Astrocyte (in vitro differentiated cells and primary cell): ENCODE measurements around the gene CACNA1B. TPM values are rescaled to one million over a fixed set of nuclear protein-coding genes. Genes with fewer than 3 reads are reported as not detected.

Experiments
- DNase-seq: peaks from one replicate; pipeline ENCODE4 v3.0.0-alpha.2; 2010; ENCODE audit warnings: low read depth
- FAIRE-seq: peaks from 2 replicates; lab custom pipeline; 2011; peaks lifted over from hg19 to GRCh38; lab: Jason Lieb, UNC
- H2AFZ ChIP-seq: 2 replicates; pipeline ENCODE4 v1.6.0; 2012; ENCODE audit warnings: low read depth, low read length, inconsistent platforms
- H3K27ac ChIP-seq: 2 replicates; pipeline ENCODE4 v1.5.1; 2011; ENCODE audit warnings: low read depth, low read length, inconsistent platforms
- H3K27me3 ChIP-seq: 2 replicates; pipeline ENCODE4 v1.6.0; 2011; ENCODE audit warnings: low read length, inconsistent platforms; ENCODE audit not compliant: insufficient read depth
- H3K36me3 ChIP-seq: 2 replicates; pipeline ENCODE4 v1.5.1; 2011; ENCODE audit warnings: low read length, inconsistent platforms; ENCODE audit not compliant: insufficient read depth
- H3K4me1 ChIP-seq: 2 replicates; pipeline ENCODE4 v1.5.1; 2011; ENCODE audit warnings: low read length, inconsistent platforms; ENCODE audit not compliant: insufficient read depth
- H3K4me2 ChIP-seq: 2 replicates; pipeline ENCODE4 v1.6.0; 2012; ENCODE audit warnings: low read length, inconsistent platforms
- H3K4me3 ChIP-seq: 2 replicates; pipeline ENCODE4 v1.5.1; 2011; ENCODE audit warnings: low read depth, mild to moderate bottlenecking, low read length, inconsistent platforms; ENCODE audit not compliant: insufficient read depth
- H3K79me2 ChIP-seq: 2 replicates; pipeline ENCODE4 v1.6.0; 2012; ENCODE audit warnings: mild to moderate bottlenecking, low read length, inconsistent platforms; ENCODE audit not compliant: insufficient read depth
- H3K9ac ChIP-seq: 2 replicates; pipeline ENCODE4 v1.6.0; 2012; ENCODE audit warnings: mild to moderate bottlenecking, low read length, inconsistent platforms
- H3K9me3 ChIP-seq: 2 replicates; pipeline ENCODE4 v1.5.1; 2012; ENCODE audit warnings: low read depth, mild to moderate bottlenecking, low read length, inconsistent platforms; ENCODE audit not compliant: insufficient read depth
- H4K20me1 ChIP-seq: 2 replicates; pipeline ENCODE4 v1.6.0; 2012; ENCODE audit warnings: low read length, inconsistent platforms; ENCODE audit not compliant: insufficient read depth
- H3K27ac Mint-ChIP-seq: one replicate; pipeline ENCODE4 v1.8.0; 2021; ENCODE audit warnings: mild to moderate bottlenecking, mixed read lengths; ENCODE audit not compliant: unreplicated experiment
- H3K27me3 Mint-ChIP-seq: one replicate; pipeline ENCODE4 v1.8.0; 2021; ENCODE audit warnings: low read depth, mixed read lengths; ENCODE audit not compliant: unreplicated experiment
- H3K36me3 Mint-ChIP-seq: one replicate; pipeline ENCODE4 v1.8.0; 2021; ENCODE audit warnings: low read depth, mixed read lengths; ENCODE audit not compliant: unreplicated experiment
- H3K4me1 Mint-ChIP-seq: one replicate; pipeline ENCODE4 v1.8.0; 2021; ENCODE audit warnings: low read depth, mixed read lengths; ENCODE audit not compliant: unreplicated experiment
- H3K4me3 Mint-ChIP-seq: one replicate; pipeline ENCODE4 v1.8.0; 2021; ENCODE audit warnings: mild to moderate bottlenecking, moderate library complexity, mixed read lengths; ENCODE audit not compliant: unreplicated experiment
- H3K9me3 Mint-ChIP-seq: one replicate; pipeline ENCODE4 v1.8.0; 2021; ENCODE audit warnings: mild to moderate bottlenecking, mixed read lengths; ENCODE audit not compliant: unreplicated experiment
- CTCF ChIP-seq: IDR thresholded peaks from 2 replicates; pipeline ENCODE4 v1.5.1; 2011; ENCODE audit warnings: low read depth, mild to moderate bottlenecking, inconsistent platforms, low read length, moderate library complexity; ENCODE audit not compliant: insufficient read depth
- EZH2 ChIP-seq: IDR thresholded peaks from 2 replicates; pipeline ENCODE4 v1.6.1; 2012; ENCODE audit warnings: mild to moderate bottlenecking, low read length, inconsistent platforms; ENCODE audit not compliant: insufficient read depth
- total RNA-seq: library from RNA; stranded (reverse); gene quantifications from 2 replicates; pipeline ENCODE4 v1.2.1, GENCODE V29; 2021

Gene CACNA1B
- total RNA-seq, 1 donor from 2014 or later: 3.1 TPM

- Mint-ChIP-seq H3K27ac (no peak overlapping the region), H3K9me3 (peaks cover 10% of the 10 kb centered on the region), H3K4me3 (no peak overlapping the region), H3K4me1 (no peaks in the 10 kb centered on the region), H3K36me3 (no peaks in the 10 kb centered on the region), H3K27me3 (peaks cover 49% of the 10 kb centered on the region)
- no peaks in the 10 kb centered on the region for H3K36me3 ChIP-seq
- no peak overlapping the region for H2AFZ ChIP-seq
- TF ChIP-seq EZH2 (no peak), CTCF (no peak)
- FAIRE-seq (no peak), DNase-seq (no peak)
- no peaks in the 10 kb centered on the region for H3K9me3 ChIP-seq
- no peak overlapping the region for H3K9ac ChIP-seq
- no peak overlapping the region for H3K4me3 ChIP-seq
- no peak overlapping the region for H3K4me2 ChIP-seq
- no peaks in the 10 kb centered on the region for H3K4me1 ChIP-seq
- no peaks in the 10 kb centered on the region for H3K27me3 ChIP-seq
- H3K79me2 ChIP-seq: no peaks in the 10 kb centered on the region
- no peak overlapping the region for H3K27ac ChIP-seq
- no peaks in the 10 kb centered on the region for H4K20me1 ChIP-seq
These were observed 7.2 kb upstream of the CACNA1B start for GRCh38 chr9:137870432-137870831.

GRCh38 chr9:137872296-137872695, 5.3 kb upstream of the CACNA1B start:
- Histone ChIP-seq H4K20me1 (no peaks in the 10 kb centered on the region), H3K27ac (no peak overlapping the region), H2AFZ (no peak overlapping the region), H3K4me2 (no peak overlapping the region), H3K4me1 (no peaks in the 10 kb centered on the region), H3K79me2 (no peaks in the 10 kb centered on the region), H3K27me3 (no peaks in the 10 kb centered on the region), H3K9me3 (no peaks in the 10 kb centered on the region), H3K4me3 (no peak overlapping the region), H3K9ac (no peak overlapping the region), H3K36me3 (no peaks in the 10 kb centered on the region)
- TF ChIP-seq CTCF (no peak), EZH2 (no peak)
- peaks cover 46% of the 10 kb centered on the region for H3K27me3 Mint-ChIP-seq
- H3K4me1 Mint-ChIP-seq: no peaks in the 10 kb centered on the region
- DNase-seq (no peak), FAIRE-seq (no peak)
- peaks cover 10% of the 10 kb centered on the region for H3K9me3 Mint-ChIP-seq
- H3K36me3 Mint-ChIP-seq: no peaks in the 10 kb centered on the region
- no peak overlapping the region for H3K4me3 Mint-ChIP-seq
- no peak overlapping the region for H3K27ac Mint-ChIP-seq

- no peak overlapping the region for H3K4me3 Mint-ChIP-seq
- Histone ChIP-seq H2AFZ (no peak overlapping the region), H3K4me2 (no peak overlapping the region), H3K4me3 (no peak overlapping the region), H3K4me1 (no peaks in the 10 kb centered on the region), H3K27ac (no peak overlapping the region), H3K27me3 (no peaks in the 10 kb centered on the region), H3K36me3 (no peaks in the 10 kb centered on the region), H3K9me3 (no peaks in the 10 kb centered on the region), H4K20me1 (no peaks in the 10 kb centered on the region), H3K9ac (no peak overlapping the region), H3K79me2 (no peaks in the 10 kb centered on the region)
- peaks cover 36% of the 10 kb centered on the region for H3K27me3 Mint-ChIP-seq
- H3K36me3 Mint-ChIP-seq: no peaks in the 10 kb centered on the region
- no peaks in the 10 kb centered on the region for H3K4me1 Mint-ChIP-seq
- FAIRE-seq: no peak
- DNase-seq: no peak
- TF ChIP-seq EZH2 (no peak), CTCF (no peak)
- H3K27ac Mint-ChIP-seq: no peak overlapping the region
- H3K9me3 Mint-ChIP-seq: peaks cover 10% of the 10 kb centered on the region
These were observed 4.2 kb upstream of the CACNA1B start for GRCh38 chr9:137873408-137873807.
